ENCODE measurements around the gene DSCAML1. TPM values are rescaled to one million over a fixed set of nuclear protein-coding genes. Genes with fewer than 3 reads are reported as not detected.

The DSCAML1 gene
- total RNA-seq, 1 experiment from 2014 or later = 0.90 TPM

GRCh38 chr11:117569911-117570310 lies 227.1 kb downstream of the DSCAML1 start (continued):
- TF ChIP-seq ZNF532 (CRISPR knock-in tag; IDR thresholded peaks at IDR 0.05; ENCODE audit: borderline replicate concordance) = no peak
- no peak for TF ChIP-seq E2F4 (CRISPR knock-in tag; IDR thresholded peaks at IDR 0.05; ENCODE audit: borderline replicate concordance, low read depth)
- no peak for TF ChIP-seq OVOL2 (CRISPR knock-in tag; IDR thresholded peaks at IDR 0.05; ENCODE audit: borderline replicate concordance)
- TF ChIP-seq STAT6 (CRISPR knock-in tag; conservative IDR thresholded peaks at IDR 0.05; ENCODE audit: low read depth) = no peak
- no peak for TF ChIP-seq ATF6 (CRISPR knock-in tag; IDR thresholded peaks at IDR 0.05)
- no peak for TF ChIP-seq FOXP4 (CRISPR knock-in tag; IDR thresholded peaks at IDR 0.05)
- no peak for TF ChIP-seq ZNF512 (CRISPR knock-in tag; IDR thresholded peaks at IDR 0.05; ENCODE audit: borderline replicate concordance)
- TF ChIP-seq HMGA2 (CRISPR knock-in tag; IDR thresholded peaks at IDR 0.05) = no peak
- TF ChIP-seq CTCF (IDR thresholded peaks at IDR 0.05) = no peak
- TF ChIP-seq JAZF1 (CRISPR knock-in tag; IDR thresholded peaks at IDR 0.05) = no peak
- no peak for TF ChIP-seq FOXJ3 (CRISPR knock-in tag; IDR thresholded peaks at IDR 0.05; ENCODE audit: borderline replicate concordance)
